Natural killer cell (primary cell): Measurements from ENCODE around the gene TMC1. TPM values are rescaled to one million over a fixed set of nuclear protein-coding genes. Genes with fewer than 3 reads are reported as not detected.

Source experiments
- ATAC-seq, 3 donors: fragments of 150-1000 bp in 2 of 3; fragments of 200-7000 bp in 1 of 3; cut with Tn5 transposase; 1 replicate in 1 of 3; 2 replicates in 2 of 3; pipeline ENCODE4 v1.10.0; 2021; ENCODE audit warnings: mild to moderate bottlenecking in 2 of 3, moderate library complexity in 2 of 3
- DNase-seq, 2 donors: peaks; one replicate each; pipeline versions ENCODE4 v3.0.0 to v3.0.0-alpha.2; 2013 to 2021; ENCODE audit warnings: mixed read lengths in 1 of 2
- H3K27ac ChIP-seq: one replicate; pipeline ENCODE4 v1.5.1; 2013; ENCODE audit warnings: mild to moderate bottlenecking, low read length
- H3K27me3 ChIP-seq: one replicate; pipeline ENCODE4 v1.6.1; 2013; ENCODE audit warnings: low read length; ENCODE audit not compliant: control insufficient read depth, insufficient read depth
- H3K36me3 ChIP-seq: one replicate; pipeline ENCODE4 v1.6.1; 2013; ENCODE audit warnings: low read length; ENCODE audit not compliant: control insufficient read depth, insufficient read depth
- H3K4me1 ChIP-seq: one replicate; pipeline ENCODE4 v1.6.1; 2013; ENCODE audit warnings: low read length; ENCODE audit not compliant: control insufficient read depth, insufficient read depth
- H3K4me3 ChIP-seq: one replicate; pipeline ENCODE4 v1.5.1; 2013; ENCODE audit warnings: low read length
- H3K9me3 ChIP-seq: one replicate; pipeline ENCODE4 v1.6.1; 2013; ENCODE audit warnings: low read length; ENCODE audit not compliant: control insufficient read depth, insufficient read depth
- H3K27ac Mint-ChIP-seq, 2 donors: one replicate each; pipeline ENCODE4 v1.8.0; 2022; ENCODE audit warnings: mild to moderate bottlenecking in 2 of 2, mixed read lengths in 2 of 2, moderate library complexity in 1 of 2
- H3K27me3 Mint-ChIP-seq, 2 donors: one replicate each; pipeline ENCODE4 v1.8.0; 2022; ENCODE audit warnings: low read depth in 2 of 2, mixed read lengths in 2 of 2
- H3K36me3 Mint-ChIP-seq: one replicate; pipeline ENCODE4 v1.8.0; 2022; ENCODE audit warnings: mixed read lengths
- H3K4me1 Mint-ChIP-seq, 2 donors: one replicate each; pipeline ENCODE4 v1.8.0; 2022; ENCODE audit warnings: mixed read lengths in 2 of 2
- H3K4me3 Mint-ChIP-seq: one replicate; pipeline ENCODE4 v1.8.0; 2022; ENCODE audit warnings: mild to moderate bottlenecking, moderate library complexity, mixed read lengths
- H3K9me3 Mint-ChIP-seq, 2 donors: one replicate each; pipeline ENCODE4 v1.8.0; 2022; ENCODE audit warnings: mixed read lengths in 2 of 2
- CTCF ChIP-seq: fragments of 200-600 bp; IDR thresholded peaks from one replicate; pipeline ENCODE4 v1.8.0; 2022; ENCODE audit warnings: antibody characterized with exemption
- WGBS: methylation state at CpG from one replicate; pipeline ENCODE4 v1.1.7; 2013; ENCODE audit warnings: missing lambda C conversion rate; ENCODE audit not compliant: insufficient coverage; 5-methylcytosine and 5-hydroxymethylcytosine counted together
- intact Hi-C: fragments of 100-400 bp; cut with micrococcal nuclease; formaldehyde crosslinking; loops from one replicate; pipeline ENCODE4 v1.14.2; 2022
- total RNA-seq, 4 donors: library from RNA; stranded (reverse); fragments of 120-200 nt in 1 of 4; gene quantifications; one replicate each; pipeline versions ENCODE4 v1.2.3 to v1.2.4, GENCODE V29; 2013 to 2022

The TMC1 gene
- total RNA-seq, 3 donors from 2014 or later (not counting 1 experiment from before 2014, with no cell fraction given) = not detected

GRCh38 chr9:72786948-72787347, 265.5 kb downstream of the TMC1 start:
- Mint-ChIP-seq H3K27ac (no peak overlapping the region), H3K9me3 (peaks cover 0 to 3% of the 10 kb centered on the region in 2 donors), H3K36me3 (no peaks in the 10 kb centered on the region), H3K27me3 (no peaks in the 10 kb centered on the region), H3K4me3 (no peak overlapping the region), H3K4me1 (no peaks in the 10 kb centered on the region)
- H3K27me3 ChIP-seq = no peaks in the 10 kb centered on the region
- intact Hi-C loops = no loop called here
- no peak for ATAC-seq
- DNase-seq = no peak
- no peak overlapping the region for H3K27ac ChIP-seq
- no peak for TF ChIP-seq CTCF
- H3K4me1 ChIP-seq = no peaks in the 10 kb centered on the region
- no peaks in the 10 kb centered on the region for H3K9me3 ChIP-seq
- H3K4me3 ChIP-seq = no peak overlapping the region
- H3K36me3 ChIP-seq = no peaks in the 10 kb centered on the region

GRCh38 chr9:72788966-72789735, 267.7 kb downstream of the TMC1 start:
- ATAC-seq = no peak
- Histone ChIP-seq H3K9me3 (peaks cover 8% of the 10 kb centered on the region), H3K27ac (no peak overlapping the region), H3K4me3 (no peak overlapping the region), H3K27me3 (no peaks in the 10 kb centered on the region), H3K4me1 (no peaks in the 10 kb centered on the region), H3K36me3 (no peaks in the 10 kb centered on the region)
- no peaks in the 10 kb centered on the region for H3K36me3 Mint-ChIP-seq
- no peak overlapping the region for H3K27ac Mint-ChIP-seq
- DNase-seq = no peak
- H3K4me3 Mint-ChIP-seq = no peak overlapping the region
- H3K9me3 Mint-ChIP-seq = no peaks in the 10 kb centered on the region
- H3K4me1 Mint-ChIP-seq = no peaks in the 10 kb centered on the region
- no peak for TF ChIP-seq CTCF
- 65% methylated on average over 4 of the region's 5 CpGs for WGBS
- no peaks in the 10 kb centered on the region for H3K27me3 Mint-ChIP-seq
- intact Hi-C loops = no loop called here

- no peaks in the 10 kb centered on the region for H3K27me3 ChIP-seq
- H3K9me3 Mint-ChIP-seq = peaks cover 2 to 5% of the 10 kb centered on the region in 2 donors
- peaks cover 5% of the 10 kb centered on the region for H3K36me3 Mint-ChIP-seq
- peaks cover 0 to 6% of the 10 kb centered on the region in 2 donors for H3K27me3 Mint-ChIP-seq
- H3K4me1 ChIP-seq = no peaks in the 10 kb centered on the region
- no peak for DNase-seq
- TF ChIP-seq CTCF = no peak
- intact Hi-C loops = no loop called here
- no peaks in the 10 kb centered on the region for H3K36me3 ChIP-seq
- peaks cover 9% of the 10 kb centered on the region for H3K9me3 ChIP-seq
- H3K27ac ChIP-seq = no peak overlapping the region
- ATAC-seq = no peak
- no peak overlapping the region for H3K27ac Mint-ChIP-seq
- no peak overlapping the region for H3K4me3 Mint-ChIP-seq
- WGBS = 85% methylated on average over 3 of the region's 3 CpGs
- H3K4me1 Mint-ChIP-seq = no peaks in the 10 kb centered on the region
- no peak overlapping the region for H3K4me3 ChIP-seq
Observed at GRCh38 chr9:72789885-72790284, 268.5 kb downstream of the TMC1 start.

- Histone ChIP-seq H3K4me3 (no peak overlapping the region), H3K36me3 (no peaks in the 10 kb centered on the region), H3K27me3 (no peaks in the 10 kb centered on the region), H3K27ac (no peak overlapping the region), H3K4me1 (no peaks in the 10 kb centered on the region), H3K9me3 (peaks cover 9% of the 10 kb centered on the region)
- peaks cover 10% of the 10 kb centered on the region for H3K36me3 Mint-ChIP-seq
- no peak for TF ChIP-seq CTCF
- H3K4me3 Mint-ChIP-seq = no peak overlapping the region
- ATAC-seq (no peak), DNase-seq (no peak)
- 73% methylated on average over 2 of the region's 4 CpGs for WGBS
- H3K4me1 Mint-ChIP-seq = no peaks in the 10 kb centered on the region
- intact Hi-C loops = no loop called here
- H3K27me3 Mint-ChIP-seq = peaks cover 0 to 6% of the 10 kb centered on the region in 2 donors
- peaks cover 5 to 8% of the 10 kb centered on the region in 2 donors for H3K9me3 Mint-ChIP-seq
- no peak overlapping the region for H3K27ac Mint-ChIP-seq
Observed at GRCh38 chr9:72790989-72791388, 269.6 kb downstream of the TMC1 start.
